Ishikawa (cell line): ENCODE results near the gene ATP8A2.

ENCODE experiments used
- CEBPB ChIP-seq: IDR thresholded peaks from 2 replicates; pipeline ENCODE4 v1.6.1; 2012
- CREB1 ChIP-seq: IDR thresholded peaks from 2 replicates; pipeline ENCODE4 v1.6.1; 2012; ENCODE audit warnings: low read depth
- EGR1 ChIP-seq: IDR thresholded peaks from 2 replicates; pipeline ENCODE4 v1.6.1; 2012
- EP300 ChIP-seq: IDR thresholded peaks from 2 replicates; pipeline ENCODE4 v1.6.1; 2012; ENCODE audit warnings: borderline replicate concordance
- FOXM1 ChIP-seq: IDR thresholded peaks from 2 replicates; pipeline ENCODE4 v1.6.1; 2012; ENCODE audit warnings: low read depth, borderline replicate concordance
- NFIC ChIP-seq: IDR thresholded peaks from 2 replicates; pipeline ENCODE4 v1.6.1; 2012
- RAD21 ChIP-seq: IDR thresholded peaks from 2 replicates; pipeline ENCODE4 v1.6.1; 2012; ENCODE audit warnings: low read depth
- REST ChIP-seq: IDR thresholded peaks from 2 replicates; pipeline ENCODE4 v1.6.1; 2012; ENCODE audit warnings: low read depth, mild to moderate bottlenecking
- TAF1 ChIP-seq: IDR thresholded peaks from 2 replicates; pipeline ENCODE4 v1.6.1; 2012; ENCODE audit warnings: low read depth, mild to moderate bottlenecking
- TCF12 ChIP-seq: IDR thresholded peaks from 2 replicates; pipeline ENCODE4 v1.6.1; 2012; ENCODE audit warnings: low read depth
- TEAD4 ChIP-seq: IDR thresholded peaks from 2 replicates; pipeline ENCODE4 v1.6.1; 2012
- USF1 ChIP-seq: IDR thresholded peaks from 2 replicates; pipeline ENCODE4 v1.6.1; 2012
- YY1 ChIP-seq: IDR thresholded peaks from 2 replicates; pipeline ENCODE4 v1.6.1; 2012; ENCODE audit warnings: low read depth
- ZBTB7A ChIP-seq: IDR thresholded peaks from 2 replicates; pipeline ENCODE4 v1.6.1; 2012; ENCODE audit warnings: low read depth
- TF ChIP-seq, protein P1 (sequence below): IDR thresholded peaks from 2 replicates; pipeline ENCODE4 v1.6.1; 2012

The ATP8A2 gene

DNA sequence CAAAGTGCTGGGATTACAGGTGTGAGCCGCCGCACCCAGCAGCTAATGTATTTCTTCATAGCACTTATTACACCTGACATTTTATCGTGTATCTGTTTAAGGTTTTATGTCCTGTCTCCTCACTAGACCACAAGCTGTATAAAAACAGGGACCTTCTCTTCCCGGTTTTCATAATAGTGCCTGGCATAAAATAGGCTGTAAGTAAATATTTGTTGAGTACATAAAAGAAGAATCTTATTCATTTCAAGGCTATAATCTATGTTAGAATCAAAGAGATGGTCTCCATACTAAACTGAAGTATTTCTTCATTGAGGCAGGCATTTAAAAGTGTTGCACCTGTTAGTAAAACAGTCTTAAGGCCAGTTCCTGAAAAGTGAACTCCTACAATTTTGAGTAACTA lies 486.1 kb downstream of the ATP8A2 start:
- TF ChIP-seq EGR1: no peak
- TF ChIP-seq EP300: no peak
- no peak for TF ChIP-seq RAD21
- no peak for TF ChIP-seq YY1
- no peak for TF ChIP-seq TAF1
- no peak for TF ChIP-seq TEAD4
- TF ChIP-seq REST: no peak
- TF ChIP-seq ZBTB7A: no peak
- no peak for TF ChIP-seq CREB1
- TF ChIP-seq, protein P1, sequence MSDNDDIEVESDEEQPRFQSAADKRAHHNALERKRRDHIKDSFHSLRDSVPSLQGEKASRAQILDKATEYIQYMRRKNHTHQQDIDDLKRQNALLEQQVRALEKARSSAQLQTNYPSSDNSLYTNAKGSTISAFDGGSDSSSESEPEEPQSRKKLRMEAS: no peak
- no peak for TF ChIP-seq NFIC
- TF ChIP-seq TCF12: no peak
- no peak for TF ChIP-seq CEBPB
- TF ChIP-seq USF1: no peak
- no peak for TF ChIP-seq FOXM1

DNA sequence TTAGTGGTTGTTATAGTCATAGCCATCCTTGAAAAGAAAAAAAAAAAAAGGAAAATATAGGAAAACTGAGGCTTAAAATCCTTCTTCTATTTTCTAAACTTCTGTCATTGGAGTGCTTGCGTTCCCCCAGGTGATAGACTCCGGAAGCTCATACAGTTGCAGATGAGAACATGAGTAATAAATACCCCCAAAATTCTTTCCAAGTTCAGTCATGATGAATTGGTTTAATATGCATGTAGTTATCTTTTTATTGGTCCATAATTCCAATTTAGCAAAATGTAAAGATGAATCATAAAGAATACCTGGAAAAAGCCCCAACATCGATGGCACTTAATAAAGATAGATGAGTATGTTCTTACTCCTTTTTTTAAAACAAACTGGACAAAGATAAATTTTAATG lies 487.8 kb downstream of the ATP8A2 start:
- no peak for TF ChIP-seq RAD21
- TF ChIP-seq YY1: no peak
- TF ChIP-seq, protein P1: no peak
- TF ChIP-seq USF1: no peak
- TF ChIP-seq TAF1: no peak
- TF ChIP-seq TCF12: no peak
- no peak for TF ChIP-seq TEAD4
- TF ChIP-seq REST: no peak
- TF ChIP-seq CEBPB: no peak
- TF ChIP-seq ZBTB7A: no peak
- TF ChIP-seq EP300: no peak
- TF ChIP-seq EGR1: no peak
- no peak for TF ChIP-seq CREB1
- TF ChIP-seq FOXM1: no peak
- TF ChIP-seq NFIC: no peak

DNA sequence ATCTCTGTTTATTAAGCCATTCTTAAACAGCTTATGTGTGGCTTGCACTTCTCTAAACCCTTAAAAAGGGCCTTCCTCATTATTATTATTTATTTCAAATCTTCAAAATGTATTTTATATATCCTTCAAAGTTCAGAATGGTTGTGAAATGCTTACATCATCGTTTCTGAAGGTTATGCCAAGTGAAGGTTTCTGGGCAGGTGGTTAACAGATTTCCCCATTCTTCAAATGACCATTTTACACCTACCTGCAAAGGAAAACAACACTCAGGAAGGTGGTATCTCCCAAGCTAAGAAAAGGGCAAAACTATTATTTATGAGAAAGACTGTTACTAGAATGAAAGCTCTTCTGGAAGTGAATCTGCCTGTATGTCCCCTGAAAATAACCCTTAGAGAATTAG lies 488.5 kb downstream of the ATP8A2 start:
- TF ChIP-seq EGR1 (no peak), TEAD4 (no peak), RAD21 (no peak), FOXM1 (no peak), CEBPB (no peak), TCF12 (no peak), ZBTB7A (no peak)
- TF ChIP-seq, protein P1: no peak

GRCh38 chr13:25860862-25861261 lies 489.1 kb downstream of the ATP8A2 start:
- TF ChIP-seq CEBPB (no peak), EGR1 (no peak), FOXM1 (no peak), EP300 (no peak), ZBTB7A (no peak), USF1 (no peak), RAD21 (no peak), TEAD4 (no peak), NFIC (no peak)
- TF ChIP-seq, protein P1: no peak

DNA sequence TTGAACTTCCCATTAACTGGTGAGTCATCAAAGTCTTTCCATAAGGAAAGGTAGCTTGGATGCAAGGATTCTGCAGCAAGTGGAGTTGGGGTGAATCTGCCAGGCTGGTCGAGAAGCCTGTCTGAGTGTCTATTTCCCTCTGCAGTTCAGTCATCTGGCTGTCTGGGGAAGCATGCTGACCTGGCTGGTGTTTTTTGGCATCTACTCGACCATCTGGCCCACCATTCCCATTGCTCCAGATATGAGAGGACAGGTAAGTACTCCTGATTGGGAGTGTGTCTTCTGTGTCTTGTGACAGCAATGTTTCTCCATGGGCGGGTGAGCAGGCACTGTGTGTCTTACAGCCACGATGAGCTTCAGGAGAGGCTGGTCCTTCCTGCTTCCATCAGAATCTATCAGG lies 490.4 kb downstream of the ATP8A2 start:
- TF ChIP-seq TCF12: no peak
- TF ChIP-seq, protein P1: no peak
- TF ChIP-seq RAD21: no peak
- TF ChIP-seq NFIC: no peak
- TF ChIP-seq EGR1: no peak
- TF ChIP-seq YY1: no peak
- TF ChIP-seq TAF1: no peak
- no peak for TF ChIP-seq CREB1
- no peak for TF ChIP-seq ZBTB7A
- no peak for TF ChIP-seq USF1
- no peak for TF ChIP-seq CEBPB
- TF ChIP-seq EP300: no peak
- TF ChIP-seq REST: no peak
- no peak for TF ChIP-seq FOXM1
- no peak for TF ChIP-seq TEAD4
